Left cardiac atrium (tissue), 4 donors: Measurements from ENCODE around the gene COL27A1. TPM values are rescaled to one million over a fixed set of nuclear protein-coding genes. Genes with fewer than 3 reads are reported as not detected.

Experiments used
- ATAC-seq, 2 donors: fragments of 200-7000 bp; cut with Tn5 transposase; one replicate each; pipeline ENCODE4 v1.9.1; 2020; ENCODE audit warnings: mild to moderate bottlenecking in 2 of 2, moderate library complexity in 2 of 2
- DNase-seq: peaks from one replicate; pipeline ENCODE4 v3.0.0-alpha.2; 2020
- intact Hi-C, 2 donors: fragments of 100-400 bp; cut with DNase I; formaldehyde crosslinking; loops; one replicate each; pipeline versions ENCODE4 v1.14.1 to v1.15.1; 2022 to 2023
- total RNA-seq, 2 donors: library from RNA; stranded (reverse); fragmentation: NEBNext Ultra II Directional; extraction: Animal tissue kit (Norgen Biotek cat#: 25700); gene quantifications; one replicate each; pipeline ENCODE4 v1.2.1, GENCODE V29; 2021
- donor health status: DM: no; HTN: yes; CAD: no.
- donor health status: DM: no; HTN: yes; CAD: no; lungs with severe emphysema.
- donor health status: DM: yes; HTN: yes; CAD: no.
- donor health status: Dilated cardiomyopathy.

Gene COL27A1
- total RNA-seq, 2 donors from 2014 or later, result 7.0 to 9.2 TPM

- intact Hi-C loops, result no loop called here
- ATAC-seq (no peak), DNase-seq (no peak)
Measured at GRCh38 chr9:114247491-114247890, 92.2 kb downstream of the COL27A1 start.

DNA sequence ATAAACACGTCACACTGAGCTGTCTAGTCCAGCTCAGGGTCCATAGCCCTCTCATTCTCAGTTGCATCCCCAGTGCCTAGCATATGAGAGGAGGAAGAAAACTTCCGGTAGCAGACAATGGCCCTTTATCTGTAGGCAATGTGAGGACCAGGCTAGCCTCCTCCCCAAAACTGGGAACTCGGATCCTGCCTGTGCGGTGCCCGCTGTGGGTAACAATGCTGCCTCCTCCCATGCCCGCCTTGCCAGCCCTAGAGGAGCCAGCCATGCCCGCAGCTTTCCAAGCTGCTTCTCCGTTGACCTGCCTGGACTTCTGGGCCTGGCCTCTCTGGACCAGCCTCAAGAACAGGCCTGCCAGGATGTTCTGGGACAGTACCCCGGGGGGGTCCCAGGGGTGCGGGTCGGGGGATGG lies 93.0 kb downstream of the COL27A1 start:
- ATAC-seq, result no peak
- no peak for DNase-seq
- intact Hi-C loops, result no loop called here

DNA sequence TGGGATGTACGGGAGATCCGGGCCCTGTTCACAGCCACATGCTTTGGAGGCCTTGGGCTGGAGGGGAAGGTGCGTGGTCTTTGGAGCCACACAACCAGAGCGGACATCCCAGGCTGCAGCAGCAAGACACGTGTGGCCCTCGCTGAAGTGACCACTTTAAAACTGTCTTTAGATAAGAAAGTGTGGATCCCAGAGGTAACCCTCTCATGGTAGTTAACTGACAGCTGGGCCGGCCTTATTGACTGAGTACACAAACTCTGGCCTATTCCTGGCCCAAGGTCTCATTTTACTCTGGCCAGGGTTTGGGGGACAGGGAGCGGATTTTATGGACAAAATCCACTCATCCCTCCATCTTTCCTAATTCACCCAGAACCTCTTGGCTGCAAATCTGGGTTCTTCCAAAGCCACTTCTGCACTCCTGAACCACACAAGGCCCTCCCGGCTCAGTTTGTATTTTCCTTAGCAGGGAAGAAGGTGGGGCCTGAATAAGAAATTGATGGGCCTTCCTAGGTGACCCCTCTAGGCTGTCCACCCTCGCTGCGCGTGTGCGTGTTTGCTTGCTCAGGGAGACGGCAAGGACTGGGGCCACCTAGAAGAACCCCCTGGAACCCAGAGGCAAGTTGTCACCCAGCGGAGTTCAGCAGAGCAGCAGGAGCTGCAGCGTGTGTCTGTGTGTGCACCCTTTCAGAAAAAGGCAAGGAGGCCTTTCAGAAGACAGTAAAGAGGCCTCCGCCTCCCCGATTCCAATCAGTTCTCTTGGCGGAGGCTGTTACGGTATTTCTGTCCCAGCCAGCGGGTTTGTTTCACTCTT lies 94.3 kb downstream of the COL27A1 start:
- intact Hi-C loops, result loop anchor here in 1 of 2 donors (10.0 kb wide), 1 partner anchor 95 kb away; the partner anchor contains the start of gene COL27A1
- ATAC-seq (peak; percentile 25 to 53), DNase-seq (no peak)

DNA sequence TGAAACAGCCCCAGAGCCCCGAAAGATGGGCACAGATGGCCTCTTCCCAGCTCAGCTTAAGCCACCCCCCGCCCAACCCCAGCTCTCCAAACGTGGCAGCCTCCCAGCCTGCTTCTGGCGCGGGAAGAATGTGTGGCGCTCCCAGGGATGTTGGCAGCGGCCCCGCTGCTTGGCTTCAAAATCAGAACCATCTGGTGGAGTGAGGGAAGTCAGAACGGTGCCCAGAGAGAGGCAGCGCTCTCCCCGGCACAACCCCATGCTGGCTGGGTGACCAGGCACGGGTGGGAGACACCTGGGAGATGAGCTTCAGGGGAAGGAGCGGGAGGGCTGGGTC lies 94.9 kb downstream of the COL27A1 start:
- intact Hi-C loops, result loop anchor here in 1 of 2 donors (10.0 kb wide), 1 partner anchor 95 kb away; the partner anchor contains the start of gene COL27A1
- ATAC-seq (peak; percentile 93 to 95), DNase-seq (peak; percentile 82)

DNA sequence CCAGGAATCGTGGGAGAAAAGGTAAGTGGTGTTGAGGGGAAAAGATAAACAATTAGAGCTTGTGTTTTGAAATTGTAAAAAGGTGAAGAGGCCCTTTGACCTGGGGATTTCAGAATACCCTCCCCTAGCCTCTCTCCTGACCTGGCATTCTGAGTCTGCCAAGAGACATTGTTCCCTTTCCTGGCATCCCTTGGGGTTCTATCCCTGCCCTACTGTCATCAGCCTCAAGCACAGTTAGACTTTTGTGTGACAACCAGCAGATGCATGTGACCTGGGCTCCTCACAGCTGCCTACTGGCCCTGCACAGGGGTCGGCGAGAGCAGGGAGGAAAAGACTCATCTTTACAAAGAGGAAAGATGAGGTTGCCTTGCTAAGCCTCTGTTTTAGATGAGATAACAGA lies 95.3 kb downstream of the COL27A1 start:
- intact Hi-C loops, result loop anchor here in 1 of 2 donors (10.0 kb wide), 1 partner anchor 96 kb away; the partner anchor contains the start of gene COL27A1
- DNase-seq, result no peak
- peak; percentile 36 to 50 for ATAC-seq

DNA sequence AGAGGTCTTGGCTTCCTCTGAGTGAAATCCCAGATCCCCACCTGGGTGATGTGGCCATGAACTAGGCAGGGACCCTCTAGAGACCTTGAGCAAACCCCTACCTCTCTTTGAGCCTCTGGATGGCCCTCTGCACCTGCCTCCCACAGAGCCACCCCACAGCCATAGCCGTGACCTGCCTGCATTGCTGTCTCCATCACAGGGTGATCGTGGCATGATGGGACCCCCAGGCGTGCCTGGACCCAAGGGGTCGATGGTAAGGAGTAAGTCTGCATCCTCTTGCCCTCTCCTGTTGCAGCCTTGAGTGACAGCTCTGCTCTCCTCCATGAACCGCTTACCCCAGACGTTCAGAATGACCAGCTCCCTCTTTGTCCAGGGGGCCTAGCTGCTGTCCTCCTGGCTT lies 97.1 kb downstream of the COL27A1 start:
- no peak for DNase-seq

GRCh38 chr9:114256827-114257328 lies 101.5 kb downstream of the COL27A1 start:
- intact Hi-C loops, result loop anchor here in 1 of 2 donors (10.0 kb wide), 1 partner anchor 102 kb away; the partner anchor contains the start of gene COL27A1
- DNase-seq, result no peak

More for the DNA sequence above, 97.1 kb downstream of the COL27A1 start:
- intact Hi-C loops, result loop anchor here in 1 of 2 donors (10.0 kb wide), 1 partner anchor 98 kb away; the partner anchor contains the start of gene COL27A1
- no peak for ATAC-seq

GRCh38 chr9:114258218-114258617 lies 102.9 kb downstream of the COL27A1 start:
- intact Hi-C loops, result loop anchor here in 1 of 2 donors (10.0 kb wide), 1 partner anchor 103 kb away; the partner anchor contains the start of gene COL27A1
- DNase-seq (no peak), ATAC-seq (no peak)

More at GRCh38 chr9:114256827-114257328, 101.5 kb downstream of the COL27A1 start:
- no peak for ATAC-seq

DNA sequence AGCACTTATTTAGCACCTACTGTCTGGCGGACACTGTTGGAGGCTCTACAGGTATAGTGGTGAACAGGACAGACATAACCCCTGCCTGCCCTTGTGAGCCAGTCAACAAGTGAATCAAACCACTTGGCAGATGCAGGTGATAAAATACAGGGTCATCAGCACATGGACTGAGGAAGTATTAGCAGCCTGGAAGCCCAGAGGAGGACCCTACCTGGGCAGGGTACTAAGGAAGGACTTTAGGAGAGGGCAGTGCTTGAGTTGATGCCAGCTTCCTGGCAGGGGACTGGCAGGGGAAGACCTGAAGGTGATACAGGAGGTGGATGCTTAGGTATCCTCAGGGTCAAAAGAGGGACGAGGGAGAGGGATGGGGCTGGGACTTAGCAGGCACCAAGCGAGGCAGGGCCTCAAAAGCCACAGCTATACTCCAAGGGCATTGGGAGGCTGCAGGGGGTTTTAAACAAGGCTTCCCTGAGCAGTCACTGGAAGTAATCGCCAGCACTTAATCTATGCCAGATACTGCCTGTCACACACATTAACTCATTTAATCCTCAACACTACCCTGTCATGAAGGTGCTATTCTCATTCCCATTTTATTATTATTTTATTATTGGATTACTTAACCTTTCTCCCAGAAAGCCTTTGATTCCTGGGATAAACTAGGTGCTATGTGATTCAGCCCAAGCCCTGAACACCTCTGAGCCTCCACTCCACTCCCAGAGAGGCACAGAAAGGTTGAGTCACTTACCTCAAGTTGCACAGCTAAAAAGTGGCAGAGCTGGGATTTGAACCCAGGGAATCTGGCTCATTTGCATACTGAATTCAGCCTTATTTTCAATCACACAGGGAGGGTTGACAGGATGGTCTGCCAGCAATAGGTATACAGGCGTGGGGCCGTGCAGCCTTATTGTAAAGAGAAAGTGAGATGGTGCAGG lies 103.8 kb downstream of the COL27A1 start:
- no peak for DNase-seq
- intact Hi-C loops, result loop anchor here in 1 of 2 donors (10.0 kb wide), 1 partner anchor 104 kb away; the partner anchor contains the start of gene COL27A1
- peak in 1 of 2 donors; percentile 14 for ATAC-seq

DNA sequence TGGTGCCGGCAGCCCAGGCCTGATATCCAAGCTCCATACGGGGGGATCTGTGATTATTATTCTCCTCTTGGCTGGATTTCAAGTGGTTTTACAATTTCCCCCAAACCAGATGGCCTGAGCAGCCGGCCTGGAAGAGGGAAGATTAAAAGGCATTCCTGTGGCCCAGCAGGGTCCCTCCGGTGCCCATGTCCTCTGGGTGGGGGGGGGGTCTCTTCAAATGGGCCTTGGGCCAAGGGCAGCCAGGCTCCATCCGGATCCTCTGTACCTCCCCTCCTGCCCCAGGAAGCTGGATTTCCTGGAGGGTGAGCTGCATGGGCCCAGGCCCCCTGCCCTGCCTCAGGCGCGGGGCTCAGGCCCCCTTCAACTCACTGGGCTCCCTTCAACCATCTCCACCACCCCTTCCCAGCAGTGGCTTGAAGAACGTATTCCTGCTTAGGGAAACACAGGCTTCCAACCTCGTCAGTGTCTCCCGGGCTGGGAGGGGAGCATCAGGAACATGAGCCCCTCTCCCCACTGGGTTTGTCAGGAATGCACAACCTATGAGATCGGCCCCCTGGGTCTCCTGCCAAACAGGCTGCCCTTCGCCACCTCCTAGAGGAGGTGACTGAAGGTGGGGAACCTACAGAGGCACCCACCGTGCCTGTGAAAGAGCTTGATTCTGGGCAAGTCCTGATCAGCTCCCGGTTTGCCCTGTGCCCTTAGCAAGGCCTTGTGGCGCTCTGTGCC lies 104.6 kb downstream of the COL27A1 start:
- ATAC-seq (no peak), DNase-seq (no peak)
- intact Hi-C loops, result loop anchor here in 1 of 2 donors (10.0 kb wide), 1 partner anchor 105 kb away; the partner anchor contains the start of gene COL27A1

DNA sequence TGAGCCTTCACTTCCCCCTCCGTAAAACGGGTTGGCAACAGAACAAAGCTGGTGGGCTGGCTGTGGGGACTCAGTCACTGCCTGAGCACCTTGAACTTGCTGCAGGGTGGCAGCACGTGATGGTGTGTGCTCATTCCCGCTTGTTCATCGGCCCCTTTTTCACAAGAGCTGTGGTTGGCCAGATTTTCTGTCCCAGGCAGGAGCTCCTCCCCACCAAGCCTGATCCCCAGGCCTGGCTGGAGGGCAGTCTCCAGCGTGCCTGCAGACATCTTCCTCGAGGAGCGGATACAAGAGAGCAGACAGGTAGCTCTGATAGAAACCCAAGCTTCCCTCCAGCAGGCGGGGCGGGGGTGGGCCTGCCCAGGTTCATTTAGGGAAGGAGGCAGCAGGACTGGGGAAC lies 105.7 kb downstream of the COL27A1 start:
- no peak for DNase-seq
- ATAC-seq, result no peak
- intact Hi-C loops, result no loop called here

- DNase-seq, result peak; percentile 52
- ATAC-seq, result peak; percentile 48 to 73
- intact Hi-C loops, result no loop called here
Measured at GRCh38 chr9:114261987-114262386, 106.7 kb downstream of the COL27A1 start.

GRCh38 chr9:114263853-114264510 lies 108.6 kb downstream of the COL27A1 start:
- intact Hi-C loops, result no loop called here
- DNase-seq (no peak), ATAC-seq (peak; percentile 7 to 60)

DNA sequence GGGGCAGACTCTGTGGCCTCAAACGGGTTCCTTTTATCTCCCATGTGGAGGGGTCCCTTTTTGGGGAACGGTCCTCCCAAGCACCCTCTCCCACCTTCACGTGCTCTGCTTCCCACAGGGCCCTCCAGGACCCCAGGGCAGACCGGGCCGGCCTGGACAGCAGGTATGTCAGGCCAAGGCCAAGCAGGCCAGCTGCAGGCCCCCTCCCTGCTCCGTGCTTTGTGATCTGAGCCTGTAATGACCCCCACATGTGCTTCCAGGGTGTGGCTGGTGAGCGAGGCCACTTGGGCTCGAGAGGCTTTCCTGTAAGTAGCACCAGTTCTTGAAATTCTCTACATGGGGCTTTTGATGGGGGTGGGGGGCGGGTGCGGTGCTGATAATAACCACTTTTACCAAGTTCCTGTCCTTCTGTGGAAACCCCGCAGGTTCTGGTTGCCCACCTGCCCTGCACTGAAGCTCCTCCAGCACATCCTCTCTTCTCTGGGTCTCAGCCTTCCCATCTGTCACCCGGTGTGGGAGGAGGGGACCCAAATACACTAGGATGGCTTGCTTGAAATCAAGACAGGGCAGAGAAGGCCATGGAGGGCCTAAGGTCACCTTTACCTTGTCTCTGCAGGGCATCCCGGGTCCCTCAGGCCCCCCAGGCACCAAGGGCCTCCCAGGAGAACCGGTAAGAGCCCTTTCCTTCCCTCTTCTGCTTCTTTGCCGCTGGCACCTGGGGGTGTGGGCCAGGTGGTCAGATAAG lies 109.6 kb downstream of the COL27A1 start:
- ATAC-seq (no peak), DNase-seq (no peak)
- intact Hi-C loops, result no loop called here

- intact Hi-C loops, result no loop called here
- DNase-seq, result no peak
- ATAC-seq, result peak in 1 of 2 donors; percentile 49
Measured at GRCh38 chr9:114266969-114267368, 111.6 kb downstream of the COL27A1 start.

- ATAC-seq, result no peak
- intact Hi-C loops, result no loop called here
Measured at GRCh38 chr9:114269023-114269422, 113.7 kb downstream of the COL27A1 start.

More at GRCh38 chr9:114269023-114269422, 113.7 kb downstream of the COL27A1 start:
- DNase-seq, result no peak
